Tibial nerve (tissue), 4 donors: ENCODE results near the gene GNG12. TPM values are rescaled to one million over a fixed set of nuclear protein-coding genes. Genes with fewer than 3 reads are reported as not detected.

ENCODE experiments used
- DNase-seq, 2 donors: peaks; one replicate each; pipeline ENCODE4 v3.0.0-alpha.2; 2019; ENCODE audit warnings: low spot score in 2 of 2
- H3K27ac ChIP-seq, 4 donors: fragments of 200-600 bp; sonication (generic) in 3 of 4; one replicate each; pipeline ENCODE4 v1.5.1; 2017 to 2019; ENCODE audit warnings: mild to moderate bottlenecking in 1 of 4
- H3K27me3 ChIP-seq, 2 donors: fragments of 200-600 bp; sonication (generic) in 1 of 2; one replicate each; pipeline versions ENCODE4 v1.5.1 to v1.6.0; 2017 to 2019
- H3K36me3 ChIP-seq, 3 donors: fragments of 200-600 bp; sonication (generic); one replicate each; pipeline ENCODE4 v1.5.1; 2018 to 2019
- H3K4me1 ChIP-seq, 4 donors: fragments of 200-600 bp; sonication (generic) in 3 of 4; one replicate each; pipeline ENCODE4 v1.5.1; 2017 to 2019
- H3K4me3 ChIP-seq, 4 donors: fragments of 200-600 bp; sonication (generic) in 3 of 4; one replicate each; pipeline ENCODE4 v1.5.1; 2017 to 2019; ENCODE audit warnings: mild to moderate bottlenecking in 1 of 4, moderate library complexity in 1 of 4
- H3K9me3 ChIP-seq, 4 donors: fragments of 200-600 bp; sonication (generic) in 3 of 4; one replicate each; pipeline ENCODE4 v1.5.1; 2017 to 2019
- EP300 ChIP-seq, 2 donors: sonication (generic); formaldehyde crosslinking; IDR thresholded peaks; one replicate each; pipeline ENCODE4 v1.6.1; 2017; ENCODE audit warnings: antibody characterized with exemption in 2 of 2, mild to moderate bottlenecking in 1 of 2
- POLR2A ChIP-seq, 2 donors: fragments of 450-650 bp; IDR thresholded peaks; one replicate each; pipeline ENCODE4 v1.6.1; 2017; ENCODE audit warnings: antibody characterized with exemption in 2 of 2, mild to moderate bottlenecking in 2 of 2, moderate library complexity in 2 of 2
- WGBS, 2 donors: methylation state at CpG; one replicate each; pipeline ENCODE4 v1.1.5; 2018; 5-methylcytosine and 5-hydroxymethylcytosine counted together
- total RNA-seq, 4 donors: library from RNA; depleted of rRNA; stranded (reverse); fragments of >200 nt; gene quantifications; one replicate each; pipeline ENCODE4 v1.1.0, GENCODE V29; 2016
- TF ChIP-seq, protein P1 (sequence below), 5 experiments: fragments of 200-600 bp in 3 of 5; fragments of 450-650 bp in 2 of 5; sonication (generic) in 3 of 5; IDR thresholded peaks; one replicate each; pipeline ENCODE4 v1.5.1; 2016 to 2019; ENCODE audit warnings: antibody characterized with exemption in 5 of 5, mild to moderate bottlenecking in 3 of 5, moderate library complexity in 2 of 5

Gene GNG12
- total RNA-seq, 4 donors from 2014 or later, result 55.9 to 71.8 (median 68.4) TPM

- Histone ChIP-seq H3K27me3 (no peaks in the 10 kb centered on the region), H3K4me1 (peaks cover 0 to 92% (median 30%) of the 10 kb centered on the region in 4 donors), H3K9me3 (no peaks in the 10 kb centered on the region), H3K27ac (peak overlapping the region in 2 of 4 donors; percentile 49 to 53), H3K36me3 (peaks cover 0 to 9% (median 0%) of the 10 kb centered on the region in 3 donors), H3K4me3 (no peak overlapping the region)
- DNase-seq, result no peak
- TF ChIP-seq POLR2A (IDR thresholded peaks at IDR 0.05) (no peak), EP300 (IDR thresholded peaks at IDR 0.05) (no peak)
- TF ChIP-seq, protein P1, sequence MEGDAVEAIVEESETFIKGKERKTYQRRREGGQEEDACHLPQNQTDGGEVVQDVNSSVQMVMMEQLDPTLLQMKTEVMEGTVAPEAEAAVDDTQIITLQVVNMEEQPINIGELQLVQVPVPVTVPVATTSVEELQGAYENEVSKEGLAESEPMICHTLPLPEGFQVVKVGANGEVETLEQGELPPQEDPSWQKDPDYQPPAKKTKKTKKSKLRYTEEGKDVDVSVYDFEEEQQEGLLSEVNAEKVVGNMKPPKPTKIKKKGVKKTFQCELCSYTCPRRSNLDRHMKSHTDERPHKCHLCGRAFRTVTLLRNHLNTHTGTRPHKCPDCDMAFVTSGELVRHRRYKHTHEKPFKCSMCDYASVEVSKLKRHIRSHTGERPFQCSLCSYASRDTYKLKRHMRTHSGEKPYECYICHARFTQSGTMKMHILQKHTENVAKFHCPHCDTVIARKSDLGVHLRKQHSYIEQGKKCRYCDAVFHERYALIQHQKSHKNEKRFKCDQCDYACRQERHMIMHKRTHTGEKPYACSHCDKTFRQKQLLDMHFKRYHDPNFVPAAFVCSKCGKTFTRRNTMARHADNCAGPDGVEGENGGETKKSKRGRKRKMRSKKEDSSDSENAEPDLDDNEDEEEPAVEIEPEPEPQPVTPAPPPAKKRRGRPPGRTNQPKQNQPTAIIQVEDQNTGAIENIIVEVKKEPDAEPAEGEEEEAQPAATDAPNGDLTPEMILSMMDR (IDR thresholded peaks at IDR 0.05), result no peak
- 83 to 90% methylated on average over 7 of the region's 7 CpGs for WGBS, 2 donors
Observed at GRCh38 chr1:67711158-67711854, 122.0 kb downstream of the GNG12 start.

DNA sequence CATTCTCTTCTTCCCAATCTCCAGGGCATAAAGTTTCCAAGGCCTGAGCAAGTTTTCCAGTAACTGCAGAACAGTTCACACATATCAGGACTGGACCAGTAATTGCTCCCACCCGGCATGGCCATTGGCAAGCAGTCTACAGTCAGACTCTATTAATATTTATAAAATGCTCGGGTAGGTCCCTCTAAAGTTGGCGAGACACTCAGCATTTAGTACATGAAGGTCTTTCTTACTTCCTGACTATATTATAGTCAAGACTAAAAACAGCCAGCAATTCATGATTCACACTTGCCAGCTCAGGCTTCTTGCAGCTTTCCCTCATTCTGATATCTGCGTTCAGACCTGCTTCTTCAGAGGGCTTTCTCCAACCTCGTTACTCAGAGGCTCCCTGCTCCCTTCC lies 122.8 kb downstream of the GNG12 start:
- peaks cover 0 to 18% (median 0%) of the 10 kb centered on the region in 3 donors for H3K36me3 ChIP-seq
- H3K4me3 ChIP-seq, result no peak overlapping the region
- no peaks in the 10 kb centered on the region for H3K27me3 ChIP-seq
- H3K9me3 ChIP-seq, result no peaks in the 10 kb centered on the region
- no peak for DNase-seq
- TF ChIP-seq EP300 (IDR thresholded peaks at IDR 0.05) (peak in 1 of 2 donors; percentile 38), POLR2A (IDR thresholded peaks at IDR 0.05) (no peak)
- TF ChIP-seq, protein P1 (IDR thresholded peaks at IDR 0.05), result no peak
- peaks cover 0 to 85% (median 29%) of the 10 kb centered on the region in 4 donors for H3K4me1 ChIP-seq
- H3K27ac ChIP-seq, result peak overlapping the region in 2 of 4 donors; percentile 49 to 53
- 26 to 37% methylated on average over 5 of the region's 5 CpGs for WGBS, 2 donors

- 87 to 89% methylated on average over 8 of the region's 8 CpGs for WGBS, 2 donors
Observed at GRCh38 chr1:67708606-67709005, 124.7 kb downstream of the GNG12 start.

GRCh38 chr1:67705735-67706453 lies 127.4 kb downstream of the GNG12 start:
- 67 to 68% methylated on average over 10 of the region's 10 CpGs for WGBS, 2 donors
- peak in 1 of 2 donors; percentile 34 for DNase-seq
- H3K27ac ChIP-seq, result peak overlapping the region in 1 of 4 donors; percentile 9
- H3K9me3 ChIP-seq, result no peaks in the 10 kb centered on the region
- peaks cover 0 to 43% (median 10%) of the 10 kb centered on the region in 4 donors for H3K4me1 ChIP-seq
- H3K27me3 ChIP-seq, result no peaks in the 10 kb centered on the region
- TF ChIP-seq EP300 (IDR thresholded peaks at IDR 0.05) (no peak), POLR2A (IDR thresholded peaks at IDR 0.05) (no peak)
- TF ChIP-seq, protein P1 (IDR thresholded peaks at IDR 0.05), result no peak
- H3K4me3 ChIP-seq, result no peak overlapping the region
- peaks cover 0 to 43% (median 4%) of the 10 kb centered on the region in 3 donors for H3K36me3 ChIP-seq

More at GRCh38 chr1:67708606-67709005, 124.7 kb downstream of the GNG12 start:
- Histone ChIP-seq H3K9me3 (no peaks in the 10 kb centered on the region), H3K36me3 (peaks cover 0 to 36% (median 4%) of the 10 kb centered on the region in 3 donors), H3K27me3 (no peaks in the 10 kb centered on the region), H3K27ac (peak overlapping the region in 2 of 4 donors; percentile 18 to 64), H3K4me1 (peaks cover 0 to 70% (median 24%) of the 10 kb centered on the region in 4 donors), H3K4me3 (no peak overlapping the region)
- no peak for DNase-seq
- TF ChIP-seq POLR2A (IDR thresholded peaks at IDR 0.05), result no peak
- TF ChIP-seq, protein P1 (IDR thresholded peaks at IDR 0.05), result no peak
- no peak for TF ChIP-seq EP300 (IDR thresholded peaks at IDR 0.05)

- Histone ChIP-seq H3K4me1 (peaks cover 0 to 32% (median 4%) of the 10 kb centered on the region in 4 donors), H3K27me3 (no peaks in the 10 kb centered on the region), H3K4me3 (no peak overlapping the region), H3K36me3 (peaks cover 0 to 43% (median 4%) of the 10 kb centered on the region in 3 donors), H3K27ac (no peak overlapping the region), H3K9me3 (no peaks in the 10 kb centered on the region)
- TF ChIP-seq POLR2A (IDR thresholded peaks at IDR 0.05) (no peak), EP300 (IDR thresholded peaks at IDR 0.05) (no peak)
- TF ChIP-seq, protein P1 (IDR thresholded peaks at IDR 0.05), result no peak
- DNase-seq, result no peak
- 67 to 88% methylated on average over 3 of the region's 3 CpGs for WGBS, 2 donors
Observed at GRCh38 chr1:67704351-67704750, 128.9 kb downstream of the GNG12 start.
